Measurements from ENCODE around the gene CDH13. TPM values are rescaled to one million over a fixed set of nuclear protein-coding genes. Genes with fewer than 3 reads are reported as not detected.

The CDH13 gene
- total RNA-seq, 1 donor from 2014 or later: not detected

GRCh38 chr16:83674931-83675535, 1048.3 kb downstream of the CDH13 start:
- Mint-ChIP-seq H3K4me1 (no peaks in the 10 kb centered on the region), H3K36me3 (ENCODE audit: low read depth) (no peaks in the 10 kb centered on the region), H3K27me3 (peaks cover 1% of the 10 kb centered on the region), H3K27ac (no peak overlapping the region), H3K9me3 (no peaks in the 10 kb centered on the region), H3K4me3 (no peak overlapping the region)
- intact Hi-C loops (cut with micrococcal nuclease): no loop called here
- TF ChIP-seq CTCF (IDR thresholded peaks at IDR 0.05): no peak
- DNase-seq: no peak
- ChIA-PET CTCF (no interaction called here), POLR2A (no interaction called here)
- ATAC-seq (ENCODE audit: low read depth): no peak

- DNase-seq (no peak), ATAC-seq (ENCODE audit: low read depth) (no peak)
- H3K36me3 Mint-ChIP-seq (ENCODE audit: low read depth): no peaks in the 10 kb centered on the region
- H3K27me3 Mint-ChIP-seq: peaks cover 1% of the 10 kb centered on the region
- ChIA-PET POLR2A (no interaction called here), CTCF (no interaction called here)
- H3K9me3 Mint-ChIP-seq: no peaks in the 10 kb centered on the region
- no peak overlapping the region for H3K27ac Mint-ChIP-seq
- no peaks in the 10 kb centered on the region for H3K4me1 Mint-ChIP-seq
- intact Hi-C loops (cut with micrococcal nuclease): no loop called here
- no peak overlapping the region for H3K4me3 Mint-ChIP-seq
- TF ChIP-seq CTCF (IDR thresholded peaks at IDR 0.05): no peak
Observed at GRCh38 chr16:83676086-83676485, 1049.3 kb downstream of the CDH13 start.

GRCh38 chr16:83680980-83681379, 1054.2 kb downstream of the CDH13 start:
- no peak for ATAC-seq (ENCODE audit: low read depth)
- TF ChIP-seq CTCF (IDR thresholded peaks at IDR 0.05): no peak

GRCh38 chr16:83681381-83681956, 1054.7 kb downstream of the CDH13 start:
- POLR2A ChIA-PET: no interaction called here
- no peaks in the 10 kb centered on the region for H3K4me1 Mint-ChIP-seq
- no peak overlapping the region for H3K27ac Mint-ChIP-seq
- peaks cover 18% of the 10 kb centered on the region for H3K27me3 Mint-ChIP-seq
- no peaks in the 10 kb centered on the region for H3K36me3 Mint-ChIP-seq (ENCODE audit: low read depth)
- H3K4me3 Mint-ChIP-seq: no peak overlapping the region
- intact Hi-C loops (cut with micrococcal nuclease): no loop called here
- DNase-seq (no peak), ATAC-seq (ENCODE audit: low read depth) (no peak)
- H3K9me3 Mint-ChIP-seq: peaks cover 2% of the 10 kb centered on the region
- no peak for TF ChIP-seq CTCF (IDR thresholded peaks at IDR 0.05)
- CTCF ChIA-PET: no interaction called here

More at GRCh38 chr16:83680980-83681379, 1054.2 kb downstream of the CDH13 start:
- Mint-ChIP-seq H3K4me1 (no peaks in the 10 kb centered on the region), H3K4me3 (no peak overlapping the region), H3K36me3 (ENCODE audit: low read depth) (no peaks in the 10 kb centered on the region), H3K9me3 (peaks cover 2% of the 10 kb centered on the region), H3K27ac (no peak overlapping the region), H3K27me3 (peaks cover 18% of the 10 kb centered on the region)
- DNase-seq: no peak
- CTCF ChIA-PET: no interaction called here
- POLR2A ChIA-PET: no interaction called here
- intact Hi-C loops (cut with micrococcal nuclease): no loop called here

GRCh38 chr16:83682116-83682867, 1055.5 kb downstream of the CDH13 start:
- intact Hi-C loops (cut with micrococcal nuclease): no loop called here
- no peak for TF ChIP-seq CTCF (IDR thresholded peaks at IDR 0.05)
- DNase-seq (no peak), ATAC-seq (ENCODE audit: low read depth) (no peak)
- ChIA-PET CTCF (no interaction called here), POLR2A (no interaction called here)
- Mint-ChIP-seq H3K27me3 (peaks cover 18% of the 10 kb centered on the region), H3K4me1 (no peaks in the 10 kb centered on the region), H3K27ac (no peak overlapping the region), H3K36me3 (ENCODE audit: low read depth) (no peaks in the 10 kb centered on the region), H3K9me3 (peaks cover 2% of the 10 kb centered on the region), H3K4me3 (no peak overlapping the region)

All from activated B cell treated with CpG ODN at 0.5 μM for 24 hours (primary cell).